ENCODE data around the gene ITSN2.

The ITSN2 gene

DNA sequence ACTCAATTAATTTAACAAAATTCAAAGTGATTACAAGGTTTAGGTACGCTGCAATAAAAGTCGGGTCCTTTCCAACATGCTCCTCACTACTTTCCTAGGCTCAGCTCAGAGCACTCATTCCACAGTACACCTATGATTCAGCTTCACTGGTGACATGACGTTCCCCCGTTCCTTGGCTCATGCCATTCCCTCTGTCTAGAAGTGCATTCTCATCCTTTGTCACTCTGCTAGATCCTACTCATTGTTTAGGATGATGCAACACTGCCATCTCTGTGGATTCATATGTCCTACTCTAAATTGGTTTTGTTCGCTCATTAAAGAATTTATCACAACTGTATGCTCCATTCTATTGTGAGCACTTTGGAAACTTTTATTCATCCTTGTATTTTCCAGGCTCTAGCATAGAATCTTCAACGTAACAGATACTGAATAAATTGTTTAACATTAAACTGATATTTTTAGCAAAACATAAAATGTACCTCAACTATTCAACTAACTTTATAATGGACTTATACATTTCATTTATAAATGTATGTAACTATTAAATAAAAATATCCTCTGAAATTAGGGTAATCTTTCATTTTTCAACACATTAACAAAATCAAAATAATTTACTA, 106.9 kb downstream of the ITSN2 start:
- H3K4me3 ChIP-seq (ENCODE audit: low read length), result no peak overlapping the region
- no peaks in the 10 kb centered on the region for H3K4me1 ChIP-seq (ENCODE audit: insufficient read depth, low read length)
- 0 out of 2 replicates have a peak, but pooled peaks cover 4% of the 10 kb centered on the region for H3K36me3 ChIP-seq (ENCODE audit: insufficient read depth, low read depth, low read length)
- no peaks in the 10 kb centered on the region for H3K27me3 ChIP-seq (ENCODE audit: insufficient read depth, low read length)
- no peak overlapping the region for H3K9ac ChIP-seq (ENCODE audit: low read depth, low read length)
- no peaks in the 10 kb centered on the region for H3K9me3 ChIP-seq (ENCODE audit: insufficient read depth, low read depth, low read length)
- H3K27ac ChIP-seq (ENCODE audit: low read length), result no peak overlapping the region

GRCh38 chr2:24247592-24247991, 112.7 kb downstream of the ITSN2 start:
- no peaks in the 10 kb centered on the region for H3K27me3 ChIP-seq (ENCODE audit: insufficient read depth, low read length)
- no peak overlapping the region for H3K27ac ChIP-seq (ENCODE audit: low read length)
- no peaks in the 10 kb centered on the region for H3K4me1 ChIP-seq (ENCODE audit: insufficient read depth, low read length)
- H3K36me3 ChIP-seq (ENCODE audit: insufficient read depth, low read depth, low read length), result no peaks in the 10 kb centered on the region
- H3K4me3 ChIP-seq (ENCODE audit: low read length), result no peak overlapping the region
- H3K9me3 ChIP-seq (ENCODE audit: insufficient read depth, low read depth, low read length), result no peaks in the 10 kb centered on the region
- H3K9ac ChIP-seq (ENCODE audit: low read depth, low read length), result no peak overlapping the region

DNA sequence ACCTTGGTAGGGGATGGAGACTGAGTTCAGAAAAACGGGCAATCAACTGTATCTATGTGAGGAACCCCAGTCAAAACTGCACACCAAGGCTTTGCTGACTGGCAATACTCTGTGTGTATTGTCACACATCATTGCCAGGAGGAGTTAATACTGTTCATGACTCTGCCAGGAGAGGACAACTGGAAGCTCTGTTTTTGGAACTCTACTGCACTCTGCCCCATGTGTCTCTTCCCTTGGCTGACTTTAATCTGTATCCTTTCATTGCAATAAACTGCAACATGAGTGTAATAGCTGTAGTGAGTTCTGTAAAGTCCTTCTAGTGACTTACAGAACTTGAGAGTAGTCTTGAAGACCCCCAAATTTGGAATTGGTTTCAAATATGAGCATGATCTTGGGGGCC, 113.2 kb downstream of the ITSN2 start:
- H3K27me3 ChIP-seq (ENCODE audit: insufficient read depth, low read length), result no peaks in the 10 kb centered on the region
- H3K36me3 ChIP-seq (ENCODE audit: insufficient read depth, low read depth, low read length), result no peaks in the 10 kb centered on the region
- no peaks in the 10 kb centered on the region for H3K4me1 ChIP-seq (ENCODE audit: insufficient read depth, low read length)
- no peak overlapping the region for H3K9ac ChIP-seq (ENCODE audit: low read depth, low read length)
- H3K27ac ChIP-seq (ENCODE audit: low read length), result no peak overlapping the region
- no peaks in the 10 kb centered on the region for H3K9me3 ChIP-seq (ENCODE audit: insufficient read depth, low read depth, low read length)
- H3K4me3 ChIP-seq (ENCODE audit: low read length), result no peak overlapping the region

DNA sequence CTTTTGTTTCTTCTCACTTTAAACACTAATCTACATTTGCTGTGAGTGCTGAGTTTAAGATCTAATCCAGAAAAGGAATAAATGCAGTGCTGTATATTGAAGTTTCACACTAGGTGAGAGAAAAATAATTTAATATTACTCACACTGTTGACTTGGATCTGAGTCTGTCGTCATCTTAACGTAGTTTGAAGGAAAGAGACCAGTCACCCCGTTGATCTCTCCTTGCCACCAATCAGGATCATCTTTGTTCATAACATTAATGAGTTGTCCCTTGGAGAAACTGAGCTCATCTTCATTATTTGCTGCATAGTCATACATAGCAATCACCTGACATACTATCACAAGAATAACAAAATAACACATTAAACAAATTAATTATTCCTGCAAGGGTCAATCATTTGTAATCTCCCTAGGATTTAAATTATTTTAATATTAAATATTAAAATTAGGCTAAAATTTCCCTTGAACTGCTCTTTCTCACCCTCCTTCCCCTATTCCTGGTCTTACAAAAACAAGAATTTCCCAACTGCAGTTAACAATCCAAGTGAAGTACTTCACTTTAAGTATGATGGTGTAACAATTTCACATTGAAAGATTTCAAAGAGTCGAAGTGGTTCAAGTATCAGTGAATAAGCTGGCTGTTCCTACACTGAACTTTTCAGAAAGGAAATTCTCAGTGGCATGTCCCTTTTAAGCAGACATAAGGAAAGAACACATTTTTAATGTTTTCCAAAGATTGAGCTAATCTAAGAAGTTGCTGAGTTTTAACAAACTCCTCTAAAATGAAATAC, 114.2 kb downstream of the ITSN2 start:
- Histone ChIP-seq H3K27ac (ENCODE audit: low read length) (no peak overlapping the region), H3K27me3 (ENCODE audit: insufficient read depth, low read length) (no peaks in the 10 kb centered on the region), H3K9me3 (ENCODE audit: insufficient read depth, low read depth, low read length) (no peaks in the 10 kb centered on the region), H3K4me3 (ENCODE audit: low read length) (no peak overlapping the region), H3K4me1 (ENCODE audit: insufficient read depth, low read length) (peaks cover 3% of the 10 kb centered on the region; the same call in 1 of the 2 replicates), H3K9ac (ENCODE audit: low read depth, low read length) (no peak overlapping the region), H3K36me3 (ENCODE audit: insufficient read depth, low read depth, low read length) (no peaks in the 10 kb centered on the region)

DNA sequence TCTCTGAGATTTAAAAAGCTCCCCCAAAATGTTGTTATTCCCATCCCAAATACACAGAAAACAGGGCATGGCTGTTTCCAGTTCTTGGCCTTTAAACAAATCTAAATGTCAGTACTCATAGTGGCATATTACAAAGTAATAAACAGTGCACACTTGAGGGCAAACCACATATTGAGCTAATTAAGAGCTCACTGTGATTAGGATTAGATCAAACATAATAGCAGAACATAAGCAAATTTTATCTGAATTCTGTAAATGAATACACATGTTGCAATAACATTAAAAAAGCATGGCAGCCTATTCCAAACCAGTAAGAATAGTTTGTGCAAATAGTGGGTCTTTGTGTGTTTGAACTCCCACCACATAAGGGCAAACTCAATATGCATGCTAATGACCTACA, 118.8 kb downstream of the ITSN2 start:
- Histone ChIP-seq H3K9ac (ENCODE audit: low read depth, low read length) (no peak overlapping the region), H3K27me3 (ENCODE audit: insufficient read depth, low read length) (no peaks in the 10 kb centered on the region), H3K9me3 (ENCODE audit: insufficient read depth, low read depth, low read length) (no peaks in the 10 kb centered on the region), H3K36me3 (ENCODE audit: insufficient read depth, low read depth, low read length) (no peaks in the 10 kb centered on the region), H3K4me3 (ENCODE audit: low read length) (no peak overlapping the region), H3K4me1 (ENCODE audit: insufficient read depth, low read length) (peaks cover 3% of the 10 kb centered on the region; the same call in 1 of the 2 replicates), H3K27ac (ENCODE audit: low read length) (no peak overlapping the region)

DNA sequence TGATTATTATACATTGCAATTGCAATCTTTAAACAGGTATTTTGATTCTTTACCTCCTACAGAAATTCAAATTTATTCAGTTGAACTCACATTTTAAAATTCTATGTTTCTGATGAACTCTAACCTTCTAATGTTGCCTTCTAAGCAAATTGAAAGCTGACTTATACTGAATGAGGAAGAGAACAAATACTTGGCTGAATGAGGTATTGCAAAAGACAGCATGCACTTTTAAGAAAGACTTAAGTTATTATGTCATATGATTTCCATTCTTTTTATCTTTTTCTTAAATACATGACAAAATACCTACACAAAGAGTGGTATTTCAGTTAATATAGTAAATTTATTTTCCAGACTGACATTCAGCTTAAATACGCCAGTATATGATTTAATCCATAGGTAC, 120.8 kb downstream of the ITSN2 start:
- no peaks in the 10 kb centered on the region for H3K36me3 ChIP-seq (ENCODE audit: insufficient read depth, low read depth, low read length)
- H3K27ac ChIP-seq (ENCODE audit: low read length), result no peak overlapping the region
- peaks cover 3% of the 10 kb centered on the region; the same call in 1 of the 2 replicates for H3K4me1 ChIP-seq (ENCODE audit: insufficient read depth, low read length)
- no peak overlapping the region for H3K4me3 ChIP-seq (ENCODE audit: low read length)
- no peaks in the 10 kb centered on the region for H3K9me3 ChIP-seq (ENCODE audit: insufficient read depth, low read depth, low read length)
- H3K27me3 ChIP-seq (ENCODE audit: insufficient read depth, low read length), result no peaks in the 10 kb centered on the region
- no peak overlapping the region for H3K9ac ChIP-seq (ENCODE audit: low read depth, low read length)

GRCh38 chr2:24238158-24238557, 122.2 kb downstream of the ITSN2 start:
- Histone ChIP-seq H3K4me3 (ENCODE audit: low read length) (no peak overlapping the region), H3K9me3 (ENCODE audit: insufficient read depth, low read depth, low read length) (no peaks in the 10 kb centered on the region), H3K4me1 (ENCODE audit: insufficient read depth, low read length) (peaks cover 3% of the 10 kb centered on the region; the same call in 1 of the 2 replicates), H3K27me3 (ENCODE audit: insufficient read depth, low read length) (no peaks in the 10 kb centered on the region), H3K36me3 (ENCODE audit: insufficient read depth, low read depth, low read length) (no peaks in the 10 kb centered on the region), H3K9ac (ENCODE audit: low read depth, low read length) (no peak overlapping the region), H3K27ac (ENCODE audit: low read length) (no peak overlapping the region)

GRCh38 chr2:24237313-24237712, 123.0 kb downstream of the ITSN2 start:
- Histone ChIP-seq H3K27me3 (ENCODE audit: insufficient read depth, low read length) (no peaks in the 10 kb centered on the region), H3K4me3 (ENCODE audit: low read length) (no peak overlapping the region), H3K9me3 (ENCODE audit: insufficient read depth, low read depth, low read length) (no peaks in the 10 kb centered on the region), H3K27ac (ENCODE audit: low read length) (no peak overlapping the region), H3K4me1 (ENCODE audit: insufficient read depth, low read length) (peaks cover 3% of the 10 kb centered on the region; the same call in 1 of the 2 replicates), H3K36me3 (ENCODE audit: insufficient read depth, low read depth, low read length) (no peaks in the 10 kb centered on the region), H3K9ac (ENCODE audit: low read depth, low read length) (no peak overlapping the region)

DNA sequence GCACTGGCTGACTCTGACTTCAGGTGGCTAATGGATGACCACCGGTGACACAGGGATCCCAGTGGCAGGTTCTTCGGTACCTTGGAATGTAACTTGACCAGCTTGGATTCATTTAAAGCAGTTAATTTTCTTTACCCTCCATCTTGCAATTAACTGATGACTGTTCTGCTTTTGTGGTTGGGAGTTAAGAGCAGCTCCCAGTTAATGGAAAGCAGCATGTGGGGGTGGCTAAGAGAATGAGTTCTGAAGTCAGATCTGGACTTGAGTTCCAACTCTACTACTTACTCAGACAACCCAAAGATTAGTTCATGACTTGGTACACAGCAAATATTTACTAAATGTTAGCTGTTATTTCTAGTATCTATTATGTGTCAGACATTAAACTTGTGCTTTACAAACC, 127.0 kb downstream of the ITSN2 start:
- Histone ChIP-seq H3K4me3 (ENCODE audit: low read length) (no peak overlapping the region), H3K9me3 (ENCODE audit: insufficient read depth, low read depth, low read length) (no peaks in the 10 kb centered on the region), H3K27ac (ENCODE audit: low read length) (no peak overlapping the region), H3K9ac (ENCODE audit: low read depth, low read length) (no peak overlapping the region), H3K4me1 (ENCODE audit: insufficient read depth, low read length) (no peaks in the 10 kb centered on the region), H3K27me3 (ENCODE audit: insufficient read depth, low read length) (no peaks in the 10 kb centered on the region), H3K36me3 (ENCODE audit: insufficient read depth, low read depth, low read length) (no peaks in the 10 kb centered on the region)

DNA sequence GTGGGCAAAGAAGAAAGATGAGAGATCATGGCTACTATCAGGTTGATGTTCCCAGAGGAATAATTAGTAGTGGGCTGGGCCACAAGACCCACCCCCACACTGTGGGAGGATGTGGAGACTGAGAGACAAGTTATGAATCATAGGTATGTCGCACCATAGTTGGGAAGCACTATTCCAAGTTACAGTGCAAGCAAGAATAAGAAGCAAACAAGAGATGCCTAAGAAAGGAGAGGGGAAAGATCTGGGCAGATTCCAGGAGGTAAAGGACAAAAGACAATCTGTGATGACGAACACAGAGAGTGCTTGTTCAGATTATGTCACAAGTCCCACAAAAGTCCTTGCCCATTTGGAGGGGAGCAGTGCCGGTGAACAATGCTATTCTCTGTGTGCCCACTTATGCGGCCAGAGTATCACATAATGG, 128.9 kb downstream of the ITSN2 start:
- Histone ChIP-seq H3K9ac (ENCODE audit: low read depth, low read length) (no peak overlapping the region), H3K36me3 (ENCODE audit: insufficient read depth, low read depth, low read length) (no peaks in the 10 kb centered on the region), H3K4me1 (ENCODE audit: insufficient read depth, low read length) (no peaks in the 10 kb centered on the region), H3K27me3 (ENCODE audit: insufficient read depth, low read length) (no peaks in the 10 kb centered on the region), H3K4me3 (ENCODE audit: low read length) (no peak overlapping the region), H3K9me3 (ENCODE audit: insufficient read depth, low read depth, low read length) (no peaks in the 10 kb centered on the region), H3K27ac (ENCODE audit: low read length) (no peak overlapping the region)

DNA sequence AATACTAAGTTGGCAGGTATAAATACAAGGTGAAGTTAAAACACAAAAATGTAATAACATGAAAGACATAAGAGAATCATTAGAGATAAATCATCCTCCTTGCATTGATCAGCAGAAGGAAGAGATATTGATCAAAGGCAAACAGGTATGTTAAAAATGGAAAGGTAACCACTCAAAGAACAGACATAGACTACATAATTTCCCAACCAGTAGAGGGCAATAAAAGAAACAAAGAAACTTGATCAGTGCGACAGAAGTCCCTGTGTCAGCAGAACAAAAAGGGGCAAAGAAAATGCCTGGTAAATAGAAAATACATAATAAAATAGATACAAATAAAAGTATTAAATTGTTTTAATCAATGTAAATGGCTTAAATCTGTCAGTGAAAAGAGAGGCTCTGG, 131.9 kb downstream of the ITSN2 start:
- H3K9me3 ChIP-seq (ENCODE audit: insufficient read depth, low read depth, low read length), result no peaks in the 10 kb centered on the region
- H3K36me3 ChIP-seq (ENCODE audit: insufficient read depth, low read depth, low read length), result no peaks in the 10 kb centered on the region
- no peak overlapping the region for H3K4me3 ChIP-seq (ENCODE audit: low read length)
- H3K4me1 ChIP-seq (ENCODE audit: insufficient read depth, low read length), result no peaks in the 10 kb centered on the region
- H3K27ac ChIP-seq (ENCODE audit: low read length), result no peak overlapping the region
- H3K27me3 ChIP-seq (ENCODE audit: insufficient read depth, low read length), result no peaks in the 10 kb centered on the region
- H3K9ac ChIP-seq (ENCODE audit: low read depth, low read length), result no peak overlapping the region

All from iPS-20b (cell line).